HUES64 (cell line): ENCODE results near the gene ADAMTS17. TPM values are rescaled to one million over a fixed set of nuclear protein-coding genes. Genes with fewer than 3 reads are reported as not detected.

Experiments
- H3K27ac ChIP-seq: 2 replicates; pipeline ENCODE4 v1.7.0; 2013; ENCODE audit warnings: low read depth, low read length, inconsistent platforms
- H3K27me3 ChIP-seq: 2 replicates; pipeline ENCODE4 v1.6.1; 2013; ENCODE audit warnings: mild to moderate bottlenecking, low read length; ENCODE audit not compliant: insufficient read depth
- H3K36me3 ChIP-seq: 2 replicates; pipeline ENCODE4 v1.6.1; 2013; ENCODE audit warnings: mild to moderate bottlenecking, low read length; ENCODE audit not compliant: insufficient read depth
- H3K4me1 ChIP-seq: 2 replicates; pipeline ENCODE4 v1.6.1; 2013; ENCODE audit warnings: mild to moderate bottlenecking, low read length, moderate library complexity; ENCODE audit not compliant: insufficient read depth
- H3K4me3 ChIP-seq: 2 replicates; pipeline ENCODE4 v1.5.1; 2013; ENCODE audit warnings: mild to moderate bottlenecking, low read length, moderate library complexity
- H3K9ac ChIP-seq: 2 replicates; pipeline ENCODE4 v1.6.1; 2013; ENCODE audit warnings: mild to moderate bottlenecking, low read depth, low read length
- H3K9me3 ChIP-seq: 2 replicates; pipeline ENCODE4 v1.6.1; 2013; ENCODE audit warnings: low read depth, low read length; ENCODE audit not compliant: insufficient read depth
- WGBS: fragments of 150-250, 120-280 bp; methylation state at CpG from one replicate; pipeline ENCODE4 v1.1.7; 2013; ENCODE audit warnings: missing lambda C conversion rate; 5-methylcytosine and 5-hydroxymethylcytosine counted together
- polyA plus RNA-seq, 2 experiments: library from polyadenylated mRNA; stranded (reverse); fragments of 50-300 nt; gene quantifications; one replicate each; pipeline ENCODE4 v1.2.3, GENCODE V29; 2013

The ADAMTS17 gene, protein sequence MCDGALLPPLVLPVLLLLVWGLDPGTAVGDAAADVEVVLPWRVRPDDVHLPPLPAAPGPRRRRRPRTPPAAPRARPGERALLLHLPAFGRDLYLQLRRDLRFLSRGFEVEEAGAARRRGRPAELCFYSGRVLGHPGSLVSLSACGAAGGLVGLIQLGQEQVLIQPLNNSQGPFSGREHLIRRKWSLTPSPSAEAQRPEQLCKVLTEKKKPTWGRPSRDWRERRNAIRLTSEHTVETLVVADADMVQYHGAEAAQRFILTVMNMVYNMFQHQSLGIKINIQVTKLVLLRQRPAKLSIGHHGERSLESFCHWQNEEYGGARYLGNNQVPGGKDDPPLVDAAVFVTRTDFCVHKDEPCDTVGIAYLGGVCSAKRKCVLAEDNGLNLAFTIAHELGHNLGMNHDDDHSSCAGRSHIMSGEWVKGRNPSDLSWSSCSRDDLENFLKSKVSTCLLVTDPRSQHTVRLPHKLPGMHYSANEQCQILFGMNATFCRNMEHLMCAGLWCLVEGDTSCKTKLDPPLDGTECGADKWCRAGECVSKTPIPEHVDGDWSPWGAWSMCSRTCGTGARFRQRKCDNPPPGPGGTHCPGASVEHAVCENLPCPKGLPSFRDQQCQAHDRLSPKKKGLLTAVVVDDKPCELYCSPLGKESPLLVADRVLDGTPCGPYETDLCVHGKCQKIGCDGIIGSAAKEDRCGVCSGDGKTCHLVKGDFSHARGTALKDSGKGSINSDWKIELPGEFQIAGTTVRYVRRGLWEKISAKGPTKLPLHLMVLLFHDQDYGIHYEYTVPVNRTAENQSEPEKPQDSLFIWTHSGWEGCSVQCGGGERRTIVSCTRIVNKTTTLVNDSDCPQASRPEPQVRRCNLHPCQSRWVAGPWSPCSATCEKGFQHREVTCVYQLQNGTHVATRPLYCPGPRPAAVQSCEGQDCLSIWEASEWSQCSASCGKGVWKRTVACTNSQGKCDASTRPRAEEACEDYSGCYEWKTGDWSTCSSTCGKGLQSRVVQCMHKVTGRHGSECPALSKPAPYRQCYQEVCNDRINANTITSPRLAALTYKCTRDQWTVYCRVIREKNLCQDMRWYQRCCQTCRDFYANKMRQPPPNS
- polyA plus RNA-seq (2013, experiment 1 of 2) = 0.40 TPM
- polyA plus RNA-seq (2013, experiment 2 of 2) = 1.1 TPM

DNA sequence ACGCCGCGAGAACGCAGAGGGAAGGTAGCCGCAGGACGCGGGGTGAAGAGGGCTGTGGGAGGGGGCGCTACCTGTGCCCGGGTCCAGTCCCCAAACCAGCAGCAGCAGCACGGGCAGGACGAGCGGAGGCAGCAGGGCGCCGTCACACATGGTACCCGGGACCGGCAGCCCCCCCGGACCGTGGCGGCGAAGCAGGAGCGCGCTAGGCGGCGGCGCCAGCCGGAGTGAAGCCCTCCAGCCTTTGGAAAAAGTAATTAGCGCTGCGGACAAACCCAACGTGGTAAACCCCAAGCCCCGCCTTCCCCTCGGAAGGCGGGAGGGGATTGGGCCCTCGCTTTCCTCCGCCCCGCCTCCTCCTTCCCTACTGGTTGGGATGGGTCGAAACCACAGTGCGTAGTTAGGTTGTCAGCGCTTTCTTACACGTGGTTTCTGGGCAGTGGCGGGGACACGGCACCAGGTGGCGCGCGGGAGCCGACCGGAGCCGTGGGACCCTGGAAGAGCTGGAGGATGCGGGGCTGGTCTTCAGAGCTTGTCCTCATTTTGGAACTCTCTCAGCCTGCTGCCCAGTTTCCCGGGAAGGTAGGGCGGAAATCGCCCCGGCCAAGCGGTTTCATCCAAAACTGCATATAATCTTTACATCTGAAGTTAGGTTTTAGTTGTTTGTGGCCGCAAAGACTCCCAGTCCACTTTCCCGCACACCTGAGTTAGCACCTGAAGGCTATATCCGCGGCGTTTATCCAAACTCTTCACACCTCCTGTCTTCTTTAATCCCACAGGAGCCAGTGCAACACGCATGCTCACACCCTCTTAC, at the start of gene ADAMTS17:
Gene ADAMTS17 (minus strand): TSS at position 226 of the 811 bp plus-strand sequence. CDS start 76 bp downstream, at position 150.
- Histone ChIP-seq H3K4me3 (peak within 1 kb of the TSS; percentile 65), H3K27ac (no peak within 1 kb of the TSS), H3K4me1 (peaks cover 4% of the 10 kb centered on the region), H3K9ac (no peak within 1 kb of the TSS; the same call in 1 of the 2 replicates), H3K27me3 (peaks cover 60% of the 10 kb centered on the region), H3K36me3 (no peaks in the 10 kb centered on the region), H3K9me3 (no peaks in the 10 kb centered on the region)
- 4% methylated on average over 56 of the region's 59 CpGs for WGBS

DNA sequence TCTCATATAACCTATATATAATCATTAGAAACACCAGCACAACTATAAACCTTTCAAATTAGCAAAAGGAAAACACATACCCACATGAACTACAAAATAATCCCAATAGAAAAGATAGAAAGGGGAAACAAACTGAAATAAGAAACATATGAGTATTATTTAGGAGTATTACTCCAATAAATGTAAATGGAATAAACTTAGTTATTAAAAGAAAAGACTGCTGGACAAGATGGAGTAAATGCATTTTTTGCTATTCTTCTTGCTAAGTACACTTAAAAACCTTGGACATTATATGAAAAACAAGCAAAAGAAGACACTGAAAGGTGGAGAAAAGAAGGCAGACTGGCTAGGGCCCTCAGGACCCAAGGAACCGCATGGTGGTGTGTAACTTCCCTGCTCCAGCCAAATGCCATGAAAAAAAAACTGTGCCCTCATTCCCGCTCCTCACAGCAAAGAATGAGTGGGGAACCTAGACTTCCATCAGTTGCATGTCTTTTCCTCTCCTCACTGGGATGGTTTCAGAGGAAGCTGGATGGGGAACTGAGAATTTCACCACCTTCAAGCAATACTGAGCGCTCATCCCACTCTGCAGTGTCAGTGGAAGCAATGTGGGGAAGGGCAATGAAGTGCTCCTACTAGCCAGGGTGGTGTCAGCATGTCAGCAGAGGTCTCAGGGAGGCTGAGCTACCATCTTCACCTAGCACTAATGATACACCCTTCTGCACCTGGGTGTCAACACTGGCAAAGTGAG, 43.7 kb upstream of the ADAMTS17 start:
- 95% methylated on average over 3 of the region's 3 CpGs for WGBS
- H3K36me3 ChIP-seq = no peaks in the 10 kb centered on the region; the same call in 1 of the 2 replicates

DNA sequence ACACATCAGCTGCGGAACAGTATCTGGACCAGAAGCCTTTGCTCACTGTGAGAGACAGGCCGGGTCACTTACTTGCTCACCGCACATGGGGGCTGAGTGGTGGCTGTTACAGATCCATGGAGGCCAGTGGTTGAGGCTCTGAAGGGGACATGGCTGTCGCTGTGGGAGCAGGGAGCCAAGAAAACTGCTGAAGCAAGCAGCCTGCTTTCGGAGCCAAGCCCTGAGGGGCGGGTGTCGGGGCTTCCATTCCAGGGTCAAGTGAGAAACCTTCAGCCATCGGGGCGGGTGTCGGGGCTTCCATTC, 42.3 kb upstream of the ADAMTS17 start:
- Histone ChIP-seq H3K27me3 (no peaks in the 10 kb centered on the region), H3K9ac (no peak overlapping the region), H3K4me1 (no peaks in the 10 kb centered on the region), H3K4me3 (no peak overlapping the region), H3K27ac (no peak overlapping the region), H3K9me3 (peaks cover 63% of the 10 kb centered on the region), H3K36me3 (no peaks in the 10 kb centered on the region; the same call in 1 of the 2 replicates)
- 87% methylated on average over 10 of the region's 10 CpGs for WGBS

More for the DNA sequence above, 43.7 kb upstream of the ADAMTS17 start:
- Histone ChIP-seq H3K4me3 (no peak overlapping the region), H3K27ac (no peak overlapping the region), H3K4me1 (no peaks in the 10 kb centered on the region), H3K27me3 (no peaks in the 10 kb centered on the region), H3K9me3 (peaks cover 59% of the 10 kb centered on the region), H3K9ac (no peak overlapping the region)

DNA sequence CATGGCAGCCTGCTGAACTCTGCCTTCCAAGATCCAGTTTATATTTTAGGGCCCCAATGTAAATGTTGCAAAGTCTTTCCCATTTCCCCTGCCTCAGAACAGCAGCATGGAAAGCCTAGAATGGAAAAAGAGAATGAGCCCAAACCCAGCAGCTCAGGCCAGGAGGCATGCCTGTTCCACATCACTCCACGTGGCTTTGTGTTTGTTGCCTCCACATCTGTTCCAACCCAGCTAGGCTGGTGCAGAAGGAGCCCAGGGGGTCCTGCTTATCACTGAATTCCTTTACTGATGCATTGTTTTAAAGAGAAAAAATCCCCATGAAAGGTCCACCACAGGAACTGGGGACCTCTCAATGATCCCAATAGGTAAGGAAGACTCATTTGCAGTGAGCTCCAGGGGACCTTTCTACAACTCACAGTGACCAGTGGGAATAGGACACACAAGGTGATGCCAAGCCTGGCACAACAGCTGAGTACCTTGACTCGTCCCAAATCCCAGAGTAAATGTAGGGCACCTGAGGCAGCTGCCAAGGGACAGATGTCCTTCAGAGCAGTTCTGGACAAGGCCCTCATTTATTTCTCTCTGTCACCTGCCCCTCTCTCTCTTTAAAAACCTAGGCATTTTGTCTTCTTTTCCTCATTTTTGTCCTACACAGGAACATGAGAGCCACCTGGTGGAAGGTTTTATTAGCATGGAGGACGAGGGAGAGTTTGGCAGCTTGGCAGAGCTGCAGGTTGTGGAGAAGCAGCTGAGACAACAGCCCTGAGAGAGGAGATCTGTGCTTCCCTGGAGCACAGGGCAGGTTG, 41.7 kb upstream of the ADAMTS17 start:
- Histone ChIP-seq H3K9me3 (peaks cover 59% of the 10 kb centered on the region), H3K36me3 (no peaks in the 10 kb centered on the region; the same call in 1 of the 2 replicates)

DNA sequence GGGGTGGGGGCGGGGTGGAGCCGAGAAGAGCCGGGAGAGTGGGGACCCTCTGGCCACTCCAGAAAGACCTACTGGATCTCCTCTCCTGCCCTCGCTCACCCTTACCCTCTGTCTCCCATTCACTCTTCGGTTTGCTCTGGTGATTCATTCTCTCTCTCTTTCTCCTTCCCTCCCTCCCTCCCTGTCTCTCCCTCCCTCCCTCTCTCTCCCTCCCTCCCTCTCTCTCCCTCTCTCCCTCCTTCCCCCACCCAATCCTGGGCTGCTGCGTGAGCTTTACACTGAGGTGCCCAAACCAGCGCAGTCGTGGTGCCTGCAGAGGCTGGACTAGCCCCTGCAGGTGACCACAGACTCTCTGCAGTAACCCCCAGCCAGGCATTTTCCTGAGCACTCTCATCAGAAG, 32.2 kb upstream of the ADAMTS17 start:
- peaks cover 13% of the 10 kb centered on the region; the same call in 1 of the 2 replicates for H3K9me3 ChIP-seq
- WGBS = 5% methylated on average over 6 of the region's 8 CpGs
- H3K9ac ChIP-seq = no peak overlapping the region
- no peaks in the 10 kb centered on the region for H3K36me3 ChIP-seq
- no peaks in the 10 kb centered on the region for H3K4me1 ChIP-seq
- H3K27me3 ChIP-seq = peaks cover 37% of the 10 kb centered on the region
- no peak overlapping the region for H3K27ac ChIP-seq
- peak overlapping the region; percentile 61 for H3K4me3 ChIP-seq

More for the DNA sequence above, 41.7 kb upstream of the ADAMTS17 start:
- Histone ChIP-seq H3K4me3 (no peak overlapping the region), H3K27ac (no peak overlapping the region), H3K9ac (no peak overlapping the region), H3K4me1 (no peaks in the 10 kb centered on the region), H3K27me3 (no peaks in the 10 kb centered on the region)
- 55% methylated on average over 3 of the region's 3 CpGs for WGBS

DNA sequence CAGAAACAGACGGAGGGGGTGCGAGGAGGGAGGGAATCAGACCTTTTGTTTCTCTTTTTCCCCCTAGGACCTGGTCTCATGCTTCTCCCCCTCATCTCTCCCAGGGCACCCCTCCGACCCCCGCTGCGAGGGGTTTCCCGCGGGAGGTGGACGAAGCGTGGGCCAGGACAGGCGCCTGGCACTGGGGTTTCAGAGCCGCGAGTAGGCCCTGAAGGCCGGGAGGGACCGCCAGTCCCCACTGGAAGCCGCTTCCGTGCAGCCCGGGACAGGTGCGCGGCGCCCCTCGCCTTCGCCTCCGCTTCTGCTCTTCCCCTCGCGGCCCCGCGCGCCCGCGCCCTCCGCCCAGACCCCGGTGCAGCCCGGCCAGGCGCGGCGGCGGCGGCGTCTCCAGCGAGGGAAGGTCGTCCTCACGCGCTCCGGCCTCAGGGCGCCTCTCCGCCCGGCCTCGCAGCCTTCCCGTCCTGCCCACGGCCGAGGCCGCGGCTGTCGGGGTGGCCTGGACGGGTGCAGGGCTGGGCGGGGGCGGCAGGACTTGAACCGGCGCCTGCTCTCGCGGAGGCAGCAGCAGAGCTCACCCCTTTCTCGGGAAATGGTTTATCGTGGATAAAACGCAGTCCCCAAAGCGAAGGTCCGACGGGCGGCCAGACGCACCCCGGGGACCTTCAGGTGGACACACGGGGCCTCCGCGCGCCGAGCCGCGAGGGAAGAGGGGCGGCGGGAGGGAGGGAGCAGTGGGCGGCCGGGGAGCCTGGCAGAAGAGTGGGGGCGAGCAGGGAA, 31.5 kb upstream of the ADAMTS17 start:
- Histone ChIP-seq H3K4me1 (no peaks in the 10 kb centered on the region), H3K27me3 (peaks cover 37% of the 10 kb centered on the region), H3K27ac (no peak overlapping the region), H3K9ac (peak overlapping the region; percentile 57), H3K4me3 (peak overlapping the region; percentile 61), H3K9me3 (peaks cover 13% of the 10 kb centered on the region; the same call in 1 of the 2 replicates), H3K36me3 (no peaks in the 10 kb centered on the region)
- WGBS = under 1% methylated on average over 79 of the region's 82 CpGs

DNA sequence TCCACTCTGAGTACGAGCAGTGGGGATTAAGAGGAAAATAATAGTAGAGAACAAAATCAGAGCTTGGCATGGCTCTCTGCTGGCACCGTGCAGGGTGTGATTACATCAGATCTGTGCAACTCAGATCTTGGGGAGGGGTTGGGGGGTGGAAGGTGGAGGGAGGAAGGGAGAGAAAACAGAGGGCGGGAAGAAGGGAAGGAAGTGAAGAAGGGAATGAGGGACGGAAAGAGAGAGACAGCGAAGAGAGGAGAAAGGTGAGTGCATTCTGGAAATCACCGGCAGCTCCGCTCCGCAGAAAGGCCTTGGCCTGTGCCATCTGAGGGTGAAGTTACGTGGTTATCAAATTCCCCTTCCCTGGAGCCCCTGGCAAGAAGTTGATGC, 31.0 kb upstream of the ADAMTS17 start:
- 13% methylated on average over 9 of the region's 9 CpGs for WGBS
- Histone ChIP-seq H3K4me3 (peak overlapping the region; percentile 61), H3K27ac (no peak overlapping the region)

DNA sequence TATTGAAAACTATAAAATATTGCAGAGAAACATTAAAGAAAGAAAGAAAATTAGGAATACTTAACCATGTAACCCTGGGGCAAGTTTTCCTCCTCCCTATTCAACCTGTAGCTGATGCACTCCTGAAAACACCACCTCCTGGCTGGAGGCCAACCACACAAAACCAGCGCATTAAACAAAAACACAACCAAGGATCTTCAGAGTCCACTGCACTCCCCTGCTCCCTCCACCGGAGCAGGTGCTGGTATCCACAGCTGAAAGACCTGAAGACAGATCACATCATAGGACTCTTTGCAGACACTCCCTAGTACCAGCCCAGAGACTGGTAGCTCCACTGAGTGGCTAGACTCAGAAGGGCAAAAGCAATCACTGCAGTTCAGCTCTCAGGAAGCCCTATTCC, 13.6 kb upstream of the ADAMTS17 start:
- no peaks in the 10 kb centered on the region for H3K36me3 ChIP-seq
- no peaks in the 10 kb centered on the region for H3K9me3 ChIP-seq
- WGBS = 83% methylated on average over 2 of the region's 2 CpGs
- no peak overlapping the region for H3K9ac ChIP-seq
- H3K27ac ChIP-seq = no peak overlapping the region
- 0 out of 2 replicates have a peak, but pooled peaks cover 4% of the 10 kb centered on the region for H3K27me3 ChIP-seq
- H3K4me1 ChIP-seq = no peaks in the 10 kb centered on the region
- H3K4me3 ChIP-seq = no peak overlapping the region

More for the DNA sequence above, 31.0 kb upstream of the ADAMTS17 start:
- Histone ChIP-seq H3K9ac (peak overlapping the region; percentile 57; the same call in 1 of the 2 replicates), H3K9me3 (peaks cover 13% of the 10 kb centered on the region; the same call in 1 of the 2 replicates), H3K27me3 (peaks cover 37% of the 10 kb centered on the region), H3K36me3 (no peaks in the 10 kb centered on the region), H3K4me1 (no peaks in the 10 kb centered on the region)

DNA sequence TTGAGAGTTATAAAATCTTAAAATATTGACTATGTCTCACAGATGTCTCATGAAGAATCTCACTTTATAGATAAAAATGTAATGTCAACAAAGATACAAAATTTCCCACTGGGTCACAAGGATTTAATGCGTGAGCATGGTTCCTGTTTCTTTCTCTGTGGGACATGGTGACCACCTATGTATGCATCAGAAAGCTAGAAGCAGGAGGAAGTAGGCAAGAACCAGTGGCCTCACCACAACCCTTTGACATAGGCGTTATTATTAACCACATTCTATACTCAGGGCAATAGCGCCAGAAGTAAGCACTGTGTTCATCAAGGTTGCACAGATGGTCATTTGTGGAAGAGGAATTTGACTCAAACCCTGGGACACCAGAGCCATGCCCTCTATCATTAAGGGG, 11.7 kb upstream of the ADAMTS17 start:
- Histone ChIP-seq H3K9me3 (no peaks in the 10 kb centered on the region), H3K27ac (no peak overlapping the region), H3K9ac (no peak overlapping the region)

More for the DNA sequence above, 11.7 kb upstream of the ADAMTS17 start:
- Histone ChIP-seq H3K36me3 (no peaks in the 10 kb centered on the region), H3K4me1 (peaks cover 4% of the 10 kb centered on the region; the same call in 1 of the 2 replicates), H3K4me3 (no peak overlapping the region), H3K27me3 (peaks cover 11% of the 10 kb centered on the region)
- WGBS = 90% methylated on average over 3 of the region's 3 CpGs
